H9 (cell line): ENCODE results near the gene HMX1. TPM values are rescaled to one million over a fixed set of nuclear protein-coding genes. Genes with fewer than 3 reads are reported as not detected.

Experiments used
- DNase-seq: peaks from one replicate; pipeline ENCODE4 v3.0.0-alpha.2; 2017
- H2AFZ ChIP-seq: one replicate; pipeline ENCODE4 v1.6.1; 2013; ENCODE audit warnings: mild to moderate bottlenecking, low read length, control low read depth, moderate library complexity
- H2AK5ac ChIP-seq: 2 replicates; pipeline ENCODE4 v1.6.1; 2013; ENCODE audit warnings: low read length, control low read depth, mixed read lengths; ENCODE audit not compliant: insufficient read length
- H2BK120ac ChIP-seq: one replicate; pipeline ENCODE4 v1.6.1; 2013; ENCODE audit warnings: low read depth, mild to moderate bottlenecking, low read length, control low read depth, inconsistent platforms; ENCODE audit not compliant: poor library complexity, severe bottlenecking
- H2BK12ac ChIP-seq: 2 replicates; pipeline ENCODE4 v1.6.1; 2013; ENCODE audit warnings: low read length, control low read depth, mixed read lengths, low read depth; ENCODE audit not compliant: insufficient read length
- H2BK15ac ChIP-seq: 2 replicates; pipeline ENCODE4 v1.6.1; 2013; ENCODE audit warnings: low read depth, low read length, control low read depth
- H2BK20ac ChIP-seq: one replicate; pipeline ENCODE4 v1.6.1; 2013; ENCODE audit warnings: low read depth, mild to moderate bottlenecking, low read length, control low read depth, inconsistent platforms; ENCODE audit not compliant: poor library complexity, severe bottlenecking
- H2BK5ac ChIP-seq: 2 replicates; pipeline ENCODE4 v1.6.1; 2013; ENCODE audit warnings: low read length, control low read depth, mixed read lengths; ENCODE audit not compliant: insufficient read length
- H3K14ac ChIP-seq: 2 replicates; pipeline ENCODE4 v1.6.1; 2013; ENCODE audit warnings: low read length, control low read depth; ENCODE audit not compliant: insufficient read depth
- H3K18ac ChIP-seq: 2 replicates; pipeline ENCODE4 v1.6.1; 2013; ENCODE audit warnings: low read depth, mild to moderate bottlenecking, mixed read lengths, low read length, control low read depth; ENCODE audit not compliant: insufficient read length
- H3K23ac ChIP-seq: 2 replicates; pipeline ENCODE4 v1.6.1; 2013; ENCODE audit warnings: low read length, control low read depth, mixed read lengths, low read depth; ENCODE audit not compliant: insufficient read length
- H3K23me2 ChIP-seq: 2 replicates; pipeline ENCODE4 v1.6.1; 2013; ENCODE audit warnings: low read depth, mild to moderate bottlenecking, mixed read lengths, low read length, control low read depth; ENCODE audit not compliant: insufficient read length, poor library complexity, severe bottlenecking
- H3K27ac ChIP-seq: 2 replicates; pipeline ENCODE4 v1.5.1; 2013; ENCODE audit warnings: low read length, control low read depth, mixed read lengths, low read depth; ENCODE audit not compliant: insufficient read length
- H3K27me3 ChIP-seq: 2 replicates; pipeline ENCODE4 v1.6.1; 2013; ENCODE audit warnings: low read length, control low read depth, inconsistent platforms; ENCODE audit not compliant: insufficient read depth
- H3K4ac ChIP-seq: 2 replicates; pipeline ENCODE4 v1.6.1; 2013; ENCODE audit warnings: low read depth, mild to moderate bottlenecking, control low read depth, inconsistent platforms, low read length, moderate library complexity
- H3K4me1 ChIP-seq: 2 replicates; pipeline ENCODE4 v1.6.1; 2013; ENCODE audit warnings: low read length, control low read depth, inconsistent platforms; ENCODE audit not compliant: insufficient read depth
- H3K4me2 ChIP-seq: 2 replicates; pipeline ENCODE4 v1.6.1; 2013; ENCODE audit warnings: low read length, control low read depth, mixed read lengths; ENCODE audit not compliant: insufficient read length, insufficient read depth
- H3K56ac ChIP-seq: 2 replicates; pipeline ENCODE4 v1.6.1; 2013; ENCODE audit warnings: low read depth, mild to moderate bottlenecking, mixed read lengths, low read length, control low read depth; ENCODE audit not compliant: insufficient read length
- H3K79me1 ChIP-seq: 2 replicates; pipeline ENCODE4 v1.6.1; 2013; ENCODE audit warnings: low read depth, mild to moderate bottlenecking, moderate library complexity, low read length, control low read depth, inconsistent platforms; ENCODE audit not compliant: insufficient read depth, poor library complexity, severe bottlenecking
- H3K79me2 ChIP-seq: 2 replicates; pipeline ENCODE4 v1.6.1; 2013; ENCODE audit warnings: low read length, control low read depth, inconsistent platforms; ENCODE audit not compliant: insufficient read depth
- H3K9ac ChIP-seq: 2 replicates; pipeline ENCODE4 v1.6.1; 2013; ENCODE audit warnings: low read length, control low read depth, mixed read lengths; ENCODE audit not compliant: insufficient read length; ENCODE audit errors: extremely low read depth
- H3K9me3 ChIP-seq: one replicate; pipeline ENCODE4 v1.6.1; 2013; ENCODE audit warnings: low read depth, low read length, inconsistent platforms; ENCODE audit not compliant: control insufficient read depth
- H3T11ph ChIP-seq: one replicate; pipeline ENCODE4 v1.6.1; 2013; ENCODE audit warnings: mild to moderate bottlenecking, low read length, control low read depth, inconsistent platforms
- H4K20me1 ChIP-seq: one replicate; pipeline ENCODE4 v1.6.1; 2013; ENCODE audit not compliant: control insufficient read depth, insufficient read length, insufficient read depth
- H4K5ac ChIP-seq: 2 replicates; pipeline ENCODE4 v1.6.1; 2013; ENCODE audit warnings: low read depth, mild to moderate bottlenecking, mixed read lengths, low read length, control low read depth; ENCODE audit not compliant: insufficient read length
- H4K8ac ChIP-seq: replicated peaks from 2 replicates; pipeline ENCODE4 v1.6.1; 2013; ENCODE audit warnings: low read length, control low read depth, mixed read lengths, low read depth; ENCODE audit not compliant: insufficient read length
- H4K91ac ChIP-seq: 2 replicates; pipeline ENCODE4 v1.6.1; 2013; ENCODE audit warnings: low read depth, mild to moderate bottlenecking, moderate library complexity, mixed read lengths, low read length, control low read depth; ENCODE audit not compliant: insufficient read length
- H3K27ac Mint-ChIP-seq, 3 experiments: 2 replicates in 2 of 3; 3 replicates in 1 of 3; pipeline ENCODE4 v1.8.0; 2020 to 2021; ENCODE audit warnings: mixed read lengths in 3 of 3, mild to moderate bottlenecking in 1 of 3, moderate library complexity in 1 of 3
- H3K27me3 Mint-ChIP-seq: 2 replicates; pipeline ENCODE4 v1.8.0; 2021; ENCODE audit warnings: low read depth, mild to moderate bottlenecking, moderate library complexity, mixed read lengths
- H3K36me3 Mint-ChIP-seq, 3 experiments: 2 replicates in 2 of 3; 3 replicates in 1 of 3; pipeline ENCODE4 v1.8.0; 2020 to 2021; ENCODE audit warnings: low read depth in 3 of 3, mixed read lengths in 3 of 3; ENCODE audit not compliant: insufficient read depth in 1 of 3
- H3K4me1 Mint-ChIP-seq, 2 experiments: 2 replicates each; pipeline ENCODE4 v1.8.0; 2020; ENCODE audit warnings: mixed read lengths in 2 of 2
- H3K4me3 Mint-ChIP-seq, 2 experiments: 2 replicates in 1 of 2; 3 replicates in 1 of 2; pipeline ENCODE4 v1.8.0; 2020 to 2021; ENCODE audit warnings: mild to moderate bottlenecking in 2 of 2, mixed read lengths in 2 of 2, moderate library complexity in 1 of 2
- H3K9me3 Mint-ChIP-seq, 2 experiments: 2 replicates in 1 of 2; 3 replicates in 1 of 2; pipeline ENCODE4 v1.8.0; 2020; ENCODE audit warnings: mild to moderate bottlenecking in 2 of 2, mixed read lengths in 2 of 2, moderate library complexity in 1 of 2
- WGBS: extraction: QIAGEN DNeasy Blood & Tissue Kit; methylation state at CpG from one replicate; pipeline ENCODE4 v1.1.7; 2013; ENCODE audit warnings: missing lambda C conversion rate, low lambda C conversion rate, mixed read lengths; ENCODE audit not compliant: insufficient read length; ENCODE audit errors: extremely low coverage; 5-methylcytosine and 5-hydroxymethylcytosine counted together
- total RNA-seq: library from RNA; stranded (reverse); gene quantifications from 2 replicates; pipeline ENCODE4 v1.2.1, GENCODE V29; 2021
- TF ChIP-seq, protein P1 (sequence below): fragments of 200-600 bp; sonication (generic); conservative IDR thresholded peaks from 3 replicates; pipeline ENCODE4 v1.8.0; 2021; ENCODE audit warnings: antibody characterized with exemption, mild to moderate bottlenecking

The HMX1 gene
- total RNA-seq, 1 experiment from 2014 or later, result 0.26 TPM

DNA sequence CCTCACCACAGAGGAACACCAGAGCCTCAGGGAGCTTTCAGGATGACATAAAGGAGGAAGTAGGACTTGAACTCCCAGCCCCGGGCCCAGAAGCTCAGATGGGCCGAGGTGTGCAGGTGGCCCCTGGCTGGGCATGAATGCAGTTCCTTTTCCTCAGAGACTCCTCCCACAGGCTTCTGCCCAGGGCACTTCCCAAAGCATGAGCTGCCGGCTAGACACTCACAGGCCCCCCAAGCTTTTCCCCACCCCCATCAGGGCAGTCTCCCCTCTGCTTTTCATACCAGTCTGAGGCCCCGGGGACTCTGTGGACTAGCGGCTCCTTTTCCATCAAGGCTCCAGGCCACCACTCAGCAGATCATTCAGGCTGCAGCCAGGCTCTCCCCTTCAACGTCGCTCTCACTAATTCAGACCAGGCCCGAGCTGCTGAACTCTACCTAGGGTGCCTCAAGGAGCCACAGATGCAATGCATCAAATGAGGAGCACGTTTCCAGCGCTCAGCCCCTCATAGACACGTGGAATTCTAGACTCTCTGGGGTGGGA, 36.9 kb downstream of the HMX1 start:
- no peak overlapping the region for H2BK12ac ChIP-seq
- Mint-ChIP-seq H3K27ac (no peak overlapping the region), H3K27me3 (peaks cover 13% of the 10 kb centered on the region), H3K9me3 (no peaks in the 10 kb centered on the region; a peak in 1 of 5 replicates), H3K4me3 (no peak overlapping the region), H3K4me1 (peaks cover 12 to 42% of the 10 kb centered on the region in 2 experiments), H3K36me3 (no peaks in the 10 kb centered on the region)
- no peak overlapping the region for H3T11ph ChIP-seq
- no peaks in the 10 kb centered on the region for H3K27me3 ChIP-seq
- H4K91ac ChIP-seq, result no peak overlapping the region
- no peak overlapping the region for H2BK15ac ChIP-seq
- no peak overlapping the region for H3K4ac ChIP-seq
- TF ChIP-seq, protein P1, sequence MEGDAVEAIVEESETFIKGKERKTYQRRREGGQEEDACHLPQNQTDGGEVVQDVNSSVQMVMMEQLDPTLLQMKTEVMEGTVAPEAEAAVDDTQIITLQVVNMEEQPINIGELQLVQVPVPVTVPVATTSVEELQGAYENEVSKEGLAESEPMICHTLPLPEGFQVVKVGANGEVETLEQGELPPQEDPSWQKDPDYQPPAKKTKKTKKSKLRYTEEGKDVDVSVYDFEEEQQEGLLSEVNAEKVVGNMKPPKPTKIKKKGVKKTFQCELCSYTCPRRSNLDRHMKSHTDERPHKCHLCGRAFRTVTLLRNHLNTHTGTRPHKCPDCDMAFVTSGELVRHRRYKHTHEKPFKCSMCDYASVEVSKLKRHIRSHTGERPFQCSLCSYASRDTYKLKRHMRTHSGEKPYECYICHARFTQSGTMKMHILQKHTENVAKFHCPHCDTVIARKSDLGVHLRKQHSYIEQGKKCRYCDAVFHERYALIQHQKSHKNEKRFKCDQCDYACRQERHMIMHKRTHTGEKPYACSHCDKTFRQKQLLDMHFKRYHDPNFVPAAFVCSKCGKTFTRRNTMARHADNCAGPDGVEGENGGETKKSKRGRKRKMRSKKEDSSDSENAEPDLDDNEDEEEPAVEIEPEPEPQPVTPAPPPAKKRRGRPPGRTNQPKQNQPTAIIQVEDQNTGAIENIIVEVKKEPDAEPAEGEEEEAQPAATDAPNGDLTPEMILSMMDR, result no peak
- H3K79me1 ChIP-seq, result no peaks in the 10 kb centered on the region
- no peak overlapping the region for H3K9ac ChIP-seq
- H3K14ac ChIP-seq, result no peak overlapping the region
- H3K23me2 ChIP-seq, result no peaks in the 10 kb centered on the region
- H3K18ac ChIP-seq, result no peak overlapping the region
- DNase-seq, result peak; percentile 21
- H2BK120ac ChIP-seq, result no peak overlapping the region
- no CpG with 5 or more reads among the region's 11 CpGs for WGBS
- no peak overlapping the region for H3K56ac ChIP-seq
- H3K9me3 ChIP-seq, result no peaks in the 10 kb centered on the region
- H3K23ac ChIP-seq, result no peak overlapping the region
- H2AFZ ChIP-seq, result no peak overlapping the region
- H4K8ac ChIP-seq, result no peak overlapping the region
- H2AK5ac ChIP-seq, result no peak overlapping the region
- no peak overlapping the region for H2BK20ac ChIP-seq
- H3K79me2 ChIP-seq, result no peaks in the 10 kb centered on the region
- no peak overlapping the region for H4K5ac ChIP-seq
- H3K4me1 ChIP-seq, result no peaks in the 10 kb centered on the region
- H3K27ac ChIP-seq, result no peak overlapping the region
- no peaks in the 10 kb centered on the region for H4K20me1 ChIP-seq
- no peak overlapping the region for H3K4me2 ChIP-seq
- no peak overlapping the region for H2BK5ac ChIP-seq
